ENCODE results near the gene TRMT112.

- TF ChIP-seq CTCF (conservative IDR thresholded peaks at IDR 0.05 in 1 of 2, IDR thresholded peaks at IDR 0.05 in 1 of 2; ENCODE audit: low read depth in 1 of 2, low read length in 2 of 2) (no peak), EZH2 (IDR thresholded peaks at IDR 0.05; ENCODE audit: low read length, missing control alignments) (no peak)
Measured at GRCh38 chr11:64364911-64365310, 47.6 kb upstream of the TRMT112 start.
